ENCODE data around the gene CNTNAP2.
A peak's percentile ranks its signal among the peaks of the same experiment; 100 is the strongest.

Gene CNTNAP2

GRCh38 chr7:147497246-147497645 lies 1380.6 kb downstream of the CNTNAP2 start:
- no peak for DNase-seq (ENCODE audit: low spot score)

GRCh38 chr7:147498081-147498480 lies 1381.5 kb downstream of the CNTNAP2 start:
- no peak for DNase-seq (ENCODE audit: low spot score)

- DNase-seq (ENCODE audit: low spot score): peak; percentile 6
Measured at GRCh38 chr7:147509035-147509501, 1392.5 kb downstream of the CNTNAP2 start.

GRCh38 chr7:147509541-147510200 lies 1393.1 kb downstream of the CNTNAP2 start:
- peak; percentile 17 for DNase-seq (ENCODE audit: low spot score)

DNA sequence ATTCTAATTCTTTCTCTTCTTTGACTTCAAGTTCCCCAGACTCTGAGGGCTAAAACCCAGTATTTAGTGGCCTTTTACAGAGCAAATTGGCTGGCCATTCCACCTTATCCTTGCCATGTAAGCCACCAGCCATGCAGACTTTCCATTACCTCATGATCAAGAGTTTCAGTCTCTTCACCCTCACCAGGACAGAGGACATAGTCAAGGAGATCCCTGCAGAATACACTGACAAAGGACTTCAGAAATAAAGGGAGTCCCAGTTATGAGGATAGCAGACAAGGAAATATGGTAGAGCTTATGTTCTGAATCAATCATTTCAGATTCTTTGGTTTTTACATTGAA lies 1393.6 kb downstream of the CNTNAP2 start:
- DNase-seq (ENCODE audit: low spot score): no peak

DNA sequence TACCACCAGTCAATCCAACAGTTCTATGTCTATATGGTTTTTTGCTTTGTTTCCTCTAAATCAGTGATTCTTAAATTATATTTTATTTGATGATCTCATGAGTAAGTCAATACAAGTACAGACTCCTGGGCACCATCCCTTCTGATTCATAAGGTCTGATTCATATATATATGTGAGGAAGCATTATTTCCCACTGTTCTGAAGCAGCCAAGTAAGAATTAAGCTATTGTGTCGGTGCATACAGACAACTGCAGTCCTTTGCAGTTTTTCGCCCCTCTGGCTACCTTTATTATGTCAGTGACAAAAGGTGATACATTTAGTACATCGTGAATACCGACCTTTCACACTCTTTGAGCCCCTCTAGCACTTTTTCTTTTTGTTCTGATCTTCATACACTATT lies 1394.3 kb downstream of the CNTNAP2 start:
- no peak for DNase-seq (ENCODE audit: low spot score)

- no peak for DNase-seq (ENCODE audit: low spot score)
Measured at GRCh38 chr7:147513451-147513850, 1396.8 kb downstream of the CNTNAP2 start.

DNA sequence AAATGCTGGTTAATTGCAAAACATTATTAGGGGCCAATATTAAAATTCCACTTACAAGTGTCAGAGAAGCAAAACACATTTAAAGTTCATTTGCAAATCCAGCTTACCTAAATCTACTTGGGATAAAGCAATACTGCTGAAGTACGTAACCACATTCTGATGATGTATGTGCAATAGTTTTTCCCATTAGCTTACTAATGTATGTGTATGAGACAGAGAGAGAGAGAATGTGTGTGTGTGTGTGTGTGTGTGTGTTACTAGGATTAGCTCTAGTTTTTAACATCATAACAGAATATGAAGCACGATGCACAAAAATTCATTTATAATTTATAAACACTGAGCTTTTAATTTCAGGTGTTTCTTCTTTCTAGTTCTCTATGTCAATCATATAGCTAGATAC lies 1399.8 kb downstream of the CNTNAP2 start:
- no peak for DNase-seq (ENCODE audit: low spot score)

- no peak for DNase-seq (ENCODE audit: low spot score)
Measured at GRCh38 chr7:147519062-147519461, 1402.5 kb downstream of the CNTNAP2 start.

DNA sequence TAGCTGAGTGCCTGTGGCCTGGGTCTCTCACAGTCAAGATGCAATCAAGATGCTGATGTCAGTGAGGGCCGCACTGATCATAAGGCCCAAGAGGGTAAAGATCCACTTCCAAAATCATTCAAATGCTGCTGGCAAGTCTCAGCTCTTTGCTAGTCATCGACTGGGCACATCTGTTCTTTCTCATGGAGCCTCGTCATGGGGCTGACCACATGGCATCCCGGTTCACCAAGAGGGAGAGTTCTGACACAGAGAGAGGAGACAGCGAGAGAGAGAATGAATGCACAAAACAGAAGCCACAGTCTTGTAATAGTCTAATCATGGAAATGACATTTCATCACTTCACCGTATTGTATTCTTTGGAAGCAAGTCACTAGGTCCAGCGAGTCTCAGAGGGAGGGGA lies 1406.5 kb downstream of the CNTNAP2 start:
- DNase-seq (ENCODE audit: low spot score): no peak

DNA sequence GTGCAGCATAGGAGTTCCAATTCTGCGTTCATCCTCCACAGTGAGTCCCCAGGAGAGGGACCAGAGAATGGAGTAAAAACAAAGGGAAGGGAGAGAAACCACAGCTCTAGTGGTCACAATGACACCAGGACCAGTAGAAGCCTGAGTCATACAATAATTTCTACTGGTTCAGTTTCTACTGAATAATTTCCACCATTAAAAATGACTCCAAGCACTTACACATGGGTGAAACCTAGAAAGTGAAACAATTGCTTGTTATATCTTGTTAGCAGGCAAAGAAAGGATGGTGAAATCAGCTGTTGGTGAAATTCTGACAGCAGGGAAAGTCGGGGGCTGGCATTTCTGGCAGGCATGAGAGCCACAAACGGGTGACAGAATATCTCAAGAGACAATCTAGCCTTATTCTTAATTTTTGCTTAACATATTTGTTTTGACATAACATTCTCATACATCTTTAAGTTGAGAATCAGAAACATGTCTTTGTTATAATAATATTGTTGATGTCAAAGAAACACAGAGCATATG lies 1408.2 kb downstream of the CNTNAP2 start:
- DNase-seq (ENCODE audit: low spot score): no peak

DNA sequence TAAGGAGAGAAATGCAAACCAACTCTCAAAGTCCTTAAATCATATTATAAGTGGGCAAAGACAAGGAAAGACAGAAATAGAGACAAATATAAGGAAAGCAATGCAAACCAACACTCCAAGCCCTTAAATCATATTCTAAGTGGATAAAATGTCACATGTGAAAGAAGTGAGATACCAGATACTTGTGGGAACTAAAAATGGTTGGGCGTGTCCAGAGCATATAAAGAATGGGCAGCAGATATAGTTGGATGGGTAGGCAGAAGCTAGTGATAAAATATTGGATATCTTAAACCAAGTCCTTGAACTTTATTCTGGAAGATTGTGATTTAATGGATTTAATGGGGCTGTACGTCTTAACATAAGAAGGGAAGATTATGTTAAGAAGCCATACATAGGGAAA lies 1408.7 kb downstream of the CNTNAP2 start:
- no peak for DNase-seq (ENCODE audit: low spot score)

- DNase-seq (ENCODE audit: low spot score): peak; percentile 9
Measured at GRCh38 chr7:147535701-147536111, 1419.1 kb downstream of the CNTNAP2 start.

DNA sequence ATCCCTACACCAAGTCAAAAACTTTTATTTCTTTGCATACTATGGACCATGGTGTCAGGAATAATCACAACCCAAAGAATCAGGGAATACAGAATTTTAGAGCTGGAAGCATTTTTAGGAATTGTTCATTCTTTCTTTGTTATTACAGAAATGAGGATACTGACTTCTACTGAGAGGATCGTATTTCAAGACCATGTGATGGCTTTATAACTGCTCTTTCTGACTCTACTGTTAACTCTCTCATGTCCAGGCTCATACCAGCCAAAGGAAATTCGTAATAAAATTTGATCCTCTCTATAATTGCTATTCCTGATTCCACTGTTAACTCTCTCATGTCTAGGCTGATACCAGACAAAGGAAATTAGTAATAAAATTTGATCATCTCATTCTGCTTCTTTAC lies 1423.1 kb downstream of the CNTNAP2 start:
- DNase-seq (ENCODE audit: low spot score): no peak

DNA sequence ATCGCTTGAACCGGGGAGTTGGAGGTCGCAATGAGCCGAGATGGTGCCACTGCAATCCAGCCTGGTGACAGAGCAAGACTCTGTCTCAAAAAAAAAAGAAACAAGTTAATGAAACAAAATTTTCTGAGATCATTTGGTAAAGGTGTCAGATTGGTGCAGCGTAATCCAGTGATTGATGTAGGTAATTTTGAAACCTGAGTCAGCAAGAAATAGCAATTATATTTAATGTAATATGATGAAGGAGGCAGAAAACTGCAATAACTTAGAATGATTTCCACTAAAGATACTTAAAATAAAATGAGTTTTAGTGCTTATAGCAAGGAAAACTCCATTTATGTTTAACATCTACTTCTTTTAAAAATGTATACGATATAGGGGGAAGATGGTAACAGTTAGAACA lies 1424.1 kb downstream of the CNTNAP2 start:
- DNase-seq (ENCODE audit: low spot score): no peak

DNA sequence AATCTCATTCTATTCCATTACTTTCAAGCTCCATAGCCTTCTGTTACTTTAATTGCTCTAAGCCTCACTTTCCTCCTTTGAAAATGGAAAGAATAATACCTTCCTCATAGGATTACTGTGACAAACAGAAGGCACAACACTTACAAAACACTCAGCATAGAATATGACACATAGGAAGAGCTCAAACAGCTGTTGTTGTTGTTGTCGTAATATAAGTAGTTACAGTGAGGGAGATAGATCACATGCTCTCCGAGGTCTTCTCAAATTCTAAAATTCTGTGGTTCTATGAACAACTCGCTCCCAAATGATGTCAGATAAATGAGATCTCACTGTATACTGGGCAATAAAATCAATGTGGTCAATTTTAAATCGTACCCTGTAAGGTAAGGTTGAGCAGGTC lies 1424.7 kb downstream of the CNTNAP2 start:
- DNase-seq (ENCODE audit: low spot score): no peak

- no peak for DNase-seq (ENCODE audit: low spot score)
Measured at GRCh38 chr7:147547252-147547897, 1430.8 kb downstream of the CNTNAP2 start.

- DNase-seq (ENCODE audit: low spot score): no peak
Measured at GRCh38 chr7:147556317-147556716, 1439.7 kb downstream of the CNTNAP2 start.

DNA sequence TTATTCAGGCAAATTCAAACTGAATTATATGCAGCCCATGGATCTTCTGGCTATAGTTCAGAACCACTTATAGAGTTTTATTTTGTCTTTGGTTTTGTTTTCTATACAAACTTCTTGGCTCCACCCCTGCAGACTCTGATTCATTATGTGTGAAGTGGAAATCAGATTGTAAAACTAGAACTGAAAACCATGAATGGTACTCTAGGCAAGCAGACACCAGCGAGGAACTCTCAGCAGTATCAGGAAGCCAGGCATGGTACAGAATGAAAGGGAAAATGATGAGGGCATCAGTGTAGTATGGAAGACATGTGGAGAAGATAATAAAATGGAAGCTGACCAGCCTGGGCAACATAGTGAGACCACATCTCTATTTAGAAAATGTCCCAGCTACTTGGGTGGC lies 1447.1 kb downstream of the CNTNAP2 start:
- DNase-seq (ENCODE audit: low spot score): no peak

GRCh38 chr7:147564786-147565476 lies 1448.3 kb downstream of the CNTNAP2 start:
- no peak for DNase-seq (ENCODE audit: low spot score)

GRCh38 chr7:147567043-147567442 lies 1450.4 kb downstream of the CNTNAP2 start:
- DNase-seq (ENCODE audit: low spot score): no peak

GRCh38 chr7:147569116-147569913 lies 1452.7 kb downstream of the CNTNAP2 start:
- no peak for DNase-seq (ENCODE audit: low spot score)

All from hepatic stellate cell (primary cell).